COLO668 (cell line): ENCODE measurements around the gene AGBL5.
"Not testable (repeated sequence)": the region's sequence is repeated elsewhere in the genome, so short reads cannot be mapped to it uniquely, and the experiment has no call there.

Experiments used
- DNase-seq: peaks from one replicate; lab custom pipeline; 2025; ENCODE audit not compliant: unreplicated experiment; lab: John Stamatoyannopoulos, UW

The AGBL5 gene

DNA sequence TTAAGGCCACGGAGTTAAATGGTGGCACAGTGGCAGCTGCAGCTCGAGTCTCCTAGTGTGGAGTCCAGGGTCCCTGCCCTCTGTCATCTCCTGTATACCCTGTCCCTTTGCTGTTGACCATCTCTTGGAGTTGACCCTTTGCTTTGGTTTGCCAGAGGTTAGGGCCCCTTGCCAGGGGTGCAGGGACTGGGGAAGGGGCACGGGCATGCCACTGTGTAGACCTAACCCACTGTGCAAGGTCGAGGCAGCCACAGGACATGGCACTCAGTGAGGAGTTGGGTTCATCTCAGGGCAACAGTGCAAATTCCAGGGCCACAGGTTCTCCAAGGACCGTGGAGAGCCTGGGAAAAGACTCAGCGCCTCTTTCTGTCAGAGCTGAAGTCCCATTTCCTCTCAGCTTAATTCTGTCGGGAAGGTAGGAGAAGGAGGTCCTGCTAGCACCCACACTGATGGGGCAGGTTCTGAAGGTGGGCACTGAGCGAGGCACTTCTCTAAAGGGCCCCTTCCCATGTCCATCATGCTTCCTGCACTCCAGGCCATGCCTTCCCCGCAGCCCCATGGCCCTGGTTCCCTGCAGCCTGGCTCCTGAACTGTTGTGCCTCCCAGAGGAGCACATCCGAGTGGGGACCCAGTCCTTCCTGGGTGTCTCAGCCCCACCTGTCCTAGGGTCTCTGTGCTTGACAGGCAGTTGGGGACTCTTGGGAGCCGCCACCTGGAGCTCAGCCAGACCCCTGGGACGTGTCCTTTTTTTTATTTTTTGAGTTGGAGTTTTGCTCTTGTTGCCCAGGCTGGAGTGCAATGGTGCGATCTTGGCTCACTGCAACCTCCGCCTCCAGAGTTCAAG is 37.9 kb downstream of the AGBL5 start:
- no peak for DNase-seq

DNA sequence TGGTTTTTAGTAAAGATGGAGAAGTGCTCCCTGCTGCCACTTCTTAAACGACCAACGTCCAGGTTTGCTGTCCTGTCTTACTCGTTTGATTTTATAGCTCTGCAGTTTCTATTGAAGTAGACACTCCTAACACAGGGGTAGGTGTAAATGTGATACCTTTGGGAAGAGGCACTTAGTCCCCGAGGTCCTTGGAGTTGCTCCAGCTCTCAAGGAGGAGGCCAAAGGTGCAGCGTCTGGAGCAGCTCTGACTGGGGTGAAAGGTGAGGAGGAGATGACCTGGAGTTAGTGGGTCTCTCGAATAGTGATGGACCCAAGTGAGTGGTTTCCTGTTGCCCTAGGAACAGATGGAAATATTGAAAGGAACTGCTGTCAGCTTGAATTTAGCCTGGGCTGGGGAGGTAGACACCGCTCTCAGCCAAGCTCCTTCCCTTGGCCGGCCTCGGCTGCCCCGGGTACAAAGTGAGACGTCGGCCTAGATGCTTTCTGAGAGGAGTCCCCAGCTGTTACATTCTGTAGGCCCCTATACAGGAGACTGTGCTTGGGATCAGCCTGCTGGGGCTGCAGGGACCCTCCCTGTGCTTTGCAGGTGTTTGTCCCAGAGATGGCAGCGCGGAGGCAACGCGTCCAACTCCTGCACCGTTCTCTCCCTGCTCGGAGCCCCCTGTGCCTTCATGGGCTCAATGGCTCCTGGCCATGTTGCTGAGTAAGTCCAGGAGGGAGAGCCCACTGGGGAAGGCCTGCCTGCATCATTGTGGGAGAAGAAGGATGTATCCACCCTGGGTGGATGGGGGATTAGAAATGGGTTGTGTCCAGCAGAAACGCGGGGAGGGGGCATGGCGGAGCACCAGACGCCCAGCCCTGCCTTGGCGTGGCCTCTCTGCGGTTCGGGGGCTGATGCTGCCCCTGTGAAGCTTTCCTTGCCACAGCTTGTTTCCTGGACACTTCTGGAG is 40.6 kb downstream of the AGBL5 start:
- no peak for DNase-seq

GRCh38 chr2:27092696-27093429 is 41.4 kb downstream of the AGBL5 start:
- DNase-seq = no peak

GRCh38 chr2:27093430-27094352 is 42.2 kb downstream of the AGBL5 start:
- no peak for DNase-seq

DNA sequence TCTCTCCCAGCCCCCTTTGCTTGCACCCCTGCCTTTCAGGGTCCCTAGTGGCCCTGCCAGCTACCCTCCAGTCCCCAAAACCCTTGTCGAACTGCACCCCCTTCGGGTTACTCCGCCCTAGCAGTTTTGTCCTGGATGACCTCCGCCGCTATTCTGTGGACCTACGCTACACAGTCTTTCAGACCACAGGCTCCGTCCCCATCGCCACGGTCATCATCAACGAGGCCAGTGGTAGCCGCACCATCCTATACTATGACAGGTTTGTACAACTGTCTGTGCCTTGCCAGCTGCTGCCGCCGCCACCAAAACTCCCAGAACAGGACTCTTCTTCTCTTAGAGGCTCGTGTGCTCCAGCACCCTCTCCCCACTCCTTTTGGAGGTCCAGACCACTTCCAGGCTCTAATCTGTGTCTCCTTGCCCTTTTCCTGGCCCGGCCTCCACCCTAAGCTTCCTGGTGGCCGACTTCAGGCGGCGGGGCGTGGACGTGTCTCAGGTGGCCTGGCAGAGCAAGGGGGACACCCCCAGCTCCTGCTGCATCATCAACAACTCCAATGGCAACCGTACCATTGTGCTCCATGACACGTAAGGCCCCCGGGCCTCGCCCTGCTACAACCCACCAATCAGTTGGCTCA is 43.0 kb downstream of the AGBL5 start:
- DNase-seq = no peak

DNA sequence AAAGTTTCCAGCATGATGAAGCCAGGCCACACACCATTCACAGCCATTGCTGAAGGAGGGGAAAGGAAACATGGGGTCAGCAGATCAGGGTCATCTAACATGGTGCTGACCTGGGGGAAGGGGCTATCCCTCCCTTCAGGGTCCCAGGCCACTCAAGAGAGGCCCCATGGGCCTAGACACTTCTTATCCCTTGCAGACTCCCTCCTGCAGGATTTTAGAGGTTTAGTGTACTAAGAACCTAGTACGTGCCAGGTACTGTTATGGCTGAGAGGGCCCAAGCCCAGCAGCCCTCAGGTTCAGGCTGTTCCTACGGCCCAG is 43.9 kb downstream of the AGBL5 start:
- no peak for DNase-seq

GRCh38 chr2:27095745-27096651 is 44.5 kb downstream of the AGBL5 start:
- DNase-seq = peak; percentile 23

DNA sequence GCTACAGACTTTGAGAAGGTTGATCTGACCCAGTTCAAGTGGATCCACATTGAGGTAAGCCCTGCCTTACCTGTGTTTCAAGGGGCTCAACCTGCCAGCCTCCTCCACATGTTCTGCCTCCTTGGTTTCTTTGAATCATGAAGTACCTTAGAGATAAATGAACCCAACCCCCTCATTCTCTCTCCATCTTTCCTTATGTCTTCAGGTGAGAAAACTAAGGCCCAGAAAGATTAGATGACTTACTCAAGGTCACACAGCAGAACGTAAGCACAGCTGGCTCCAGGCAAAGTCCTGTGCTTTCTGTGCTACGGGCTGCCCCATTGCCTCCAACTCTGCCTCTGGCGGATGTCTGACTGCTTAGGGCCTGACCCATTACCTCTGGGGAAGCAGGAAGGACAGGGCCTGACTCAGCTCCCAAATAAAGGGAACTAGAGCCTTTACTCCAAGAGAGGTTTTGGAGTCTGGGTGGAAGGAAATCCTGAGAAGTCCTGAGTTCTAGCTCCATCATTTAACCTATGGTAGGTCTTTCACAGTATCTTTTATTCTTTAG is 45.4 kb downstream of the AGBL5 start:
- DNase-seq = no peak

- DNase-seq = no peak
These were observed 45.9 kb downstream of the AGBL5 start for GRCh38 chr2:27097341-27097740.

- DNase-seq = no peak
These were observed 48.0 kb downstream of the AGBL5 start for GRCh38 chr2:27099334-27099955.

GRCh38 chr2:27100036-27100435 is 48.6 kb downstream of the AGBL5 start:
- DNase-seq = no peak

DNA sequence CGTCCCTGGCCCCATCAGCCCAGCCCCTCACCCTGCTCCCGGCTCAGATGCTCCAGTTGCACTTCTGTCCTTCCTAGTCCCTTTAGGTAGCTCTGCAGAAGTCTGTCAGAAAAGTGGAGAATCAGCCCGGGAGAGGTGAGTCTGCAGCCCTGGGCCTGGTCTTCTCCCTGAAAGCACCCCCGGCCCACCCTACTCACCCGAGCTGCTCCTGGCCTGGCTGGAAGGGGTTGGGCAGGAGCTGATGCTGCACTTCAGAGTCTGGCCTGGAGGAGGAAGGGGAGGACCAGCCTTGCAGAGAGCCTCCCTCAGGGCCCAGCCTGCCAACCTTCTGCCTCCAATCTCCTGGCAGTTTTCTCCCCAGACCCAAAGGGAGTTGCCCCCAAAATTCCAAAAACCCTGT is 50.9 kb downstream of the AGBL5 start:
- DNase-seq = no peak

DNA sequence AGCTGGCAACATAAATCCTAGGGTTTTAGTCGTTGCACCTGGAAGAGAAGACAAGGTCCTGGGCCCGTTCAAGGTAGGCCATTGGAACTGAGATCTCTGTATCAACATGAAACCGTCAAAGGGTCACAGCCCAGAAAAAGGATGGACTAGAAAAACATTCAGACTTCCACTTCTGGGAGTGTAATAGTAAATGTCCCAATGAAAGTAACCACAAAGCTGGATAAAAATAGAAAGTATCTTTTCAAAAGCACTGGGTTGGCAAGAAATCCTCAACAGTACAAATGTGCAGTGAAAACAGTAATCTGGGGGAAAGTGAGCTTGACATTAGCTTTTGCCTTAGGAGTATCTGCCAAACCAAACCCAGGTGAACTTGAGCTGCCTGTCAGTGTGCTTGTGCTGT is 54.5 kb downstream of the AGBL5 start:
- no peak for DNase-seq

GRCh38 chr2:27108221-27108620 is 56.8 kb downstream of the AGBL5 start:
- DNase-seq = no peak

DNA sequence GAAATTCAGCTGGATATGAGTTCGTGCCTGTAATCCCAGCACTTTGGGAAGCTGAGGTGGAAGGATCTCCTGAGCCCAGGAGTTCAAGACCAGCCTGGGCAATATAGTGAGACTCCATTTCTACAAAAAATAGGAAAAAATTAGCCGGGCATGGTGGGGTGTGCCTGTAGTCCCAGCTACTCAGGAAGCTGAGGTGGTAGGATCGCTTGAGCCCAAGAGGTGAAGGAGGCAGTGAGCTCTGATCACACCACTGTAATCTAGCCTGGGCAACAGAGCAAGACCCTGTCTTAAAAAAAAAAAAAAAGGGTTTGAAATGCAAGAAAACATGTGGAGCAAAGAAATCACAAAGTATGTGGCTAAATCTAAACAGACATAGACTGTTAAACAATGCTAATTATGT is 57.6 kb downstream of the AGBL5 start:
- DNase-seq = no peak

GRCh38 chr2:27110603-27111352 is 59.3 kb downstream of the AGBL5 start:
- not testable (repeated sequence) for DNase-seq

DNA sequence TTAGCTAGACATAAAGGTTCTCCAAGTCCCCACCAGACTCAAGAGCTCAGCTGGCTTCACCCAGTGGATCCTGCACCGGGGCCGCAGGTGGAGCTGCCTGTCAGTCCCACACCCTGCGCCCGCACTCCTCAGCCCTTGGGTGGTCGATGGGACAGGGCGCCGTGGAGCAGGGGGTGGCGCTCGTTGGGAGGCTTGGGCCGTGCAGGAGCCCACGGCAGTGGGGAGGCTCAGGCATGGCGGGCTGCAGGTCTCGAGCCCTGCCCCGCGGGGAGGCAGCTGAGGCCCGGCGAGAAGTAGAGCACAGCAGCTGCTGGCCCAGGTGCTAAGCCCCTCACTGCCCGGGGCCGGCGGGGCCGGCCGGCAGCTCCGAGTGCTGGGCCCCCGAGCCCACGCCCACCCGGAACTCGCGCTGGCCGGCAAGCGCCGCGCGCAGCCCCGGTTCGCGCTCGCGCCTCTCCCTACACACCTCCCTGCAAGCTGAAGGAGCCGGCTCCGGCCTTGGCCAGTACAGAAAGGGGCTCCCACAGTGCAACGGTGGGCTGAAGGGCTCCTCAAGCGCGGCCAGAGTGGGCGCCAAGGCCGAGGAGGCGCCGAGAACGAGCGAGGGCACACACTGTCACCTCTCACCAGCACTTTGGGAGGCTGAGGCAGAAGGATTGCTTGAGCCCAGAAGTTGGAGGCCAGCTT is 60.1 kb downstream of the AGBL5 start:
- DNase-seq = not testable (repeated sequence)
